GM10266 (cell line): ENCODE measurements around the gene TOMM5.

Experiments
- DNase-seq: peaks from one replicate; pipeline ENCODE4 v3.0.0; 2012; ENCODE audit errors: extremely low spot score
- CTCF ChIP-seq: IDR thresholded peaks from 2 replicates; pipeline ENCODE4 v1.5.1; 2012; ENCODE audit warnings: mild to moderate bottlenecking, low read depth; ENCODE audit not compliant: control insufficient read depth, insufficient read depth; ENCODE audit errors: missing control alignments

Gene TOMM5

GRCh38 chr9:37575511-37575914 is 16.9 kb downstream of the TOMM5 start:
- TF ChIP-seq CTCF, result no peak
- DNase-seq, result no peak

GRCh38 chr9:37575001-37575400 is 17.4 kb downstream of the TOMM5 start:
- no peak for DNase-seq
- no peak for TF ChIP-seq CTCF

- no peak for DNase-seq
- no peak for TF ChIP-seq CTCF
These were observed 18.1 kb downstream of the TOMM5 start for GRCh38 chr9:37574241-37574721.

- no peak for TF ChIP-seq CTCF
- no peak for DNase-seq
These were observed 21.1 kb downstream of the TOMM5 start for GRCh38 chr9:37571282-37571681.

- TF ChIP-seq CTCF, result no peak
- peak; percentile 37 for DNase-seq
These were observed 25.7 kb downstream of the TOMM5 start for GRCh38 chr9:37566716-37567115.

- DNase-seq, result peak; percentile 53
These were observed 26.5 kb downstream of the TOMM5 start for GRCh38 chr9:37565661-37566618.

More at GRCh38 chr9:37565661-37566618, 26.5 kb downstream of the TOMM5 start:
- no peak for TF ChIP-seq CTCF
